Measurements from ENCODE around the gene UROC1.

Gene UROC1

DNA sequence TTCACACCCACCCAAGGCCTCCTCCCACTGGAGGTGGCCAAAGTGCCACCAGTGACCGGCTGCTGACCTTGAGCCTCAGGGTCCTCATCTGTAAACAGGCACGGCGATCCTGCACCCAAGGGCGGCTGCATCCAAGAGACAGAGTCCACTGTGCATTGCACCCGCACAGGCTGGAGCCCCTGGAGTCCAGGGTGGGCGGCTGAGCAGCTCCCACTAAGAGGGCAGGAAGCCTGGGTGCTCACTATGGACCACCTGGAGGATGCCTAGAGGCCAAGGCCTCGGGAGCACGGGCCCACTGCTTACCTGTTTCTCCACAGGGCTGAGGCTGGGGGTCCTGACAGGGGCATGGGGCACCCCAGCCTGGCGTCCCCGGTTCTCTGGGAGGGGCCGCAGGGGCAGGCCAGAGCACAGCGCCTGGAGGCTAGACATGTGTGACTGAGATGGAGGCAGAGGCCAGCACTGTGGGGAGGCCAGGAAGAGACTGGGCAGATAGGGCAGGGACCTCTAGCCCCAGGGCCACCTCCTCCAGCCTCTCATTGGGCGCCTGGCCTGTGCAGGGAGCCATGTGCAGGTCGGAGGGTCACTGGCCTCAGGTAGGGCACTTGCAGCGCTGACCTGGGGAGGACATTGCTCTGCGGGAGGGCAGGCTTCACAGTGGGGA, at the start of gene UROC1:
Gene UROC1, minus strand, starts transcription at position 483 of the 661 bp plus-strand sequence. Its CDS starts 54 bp downstream, at position 429.
- no peak for FAIRE-seq
- TF ChIP-seq, protein P1, sequence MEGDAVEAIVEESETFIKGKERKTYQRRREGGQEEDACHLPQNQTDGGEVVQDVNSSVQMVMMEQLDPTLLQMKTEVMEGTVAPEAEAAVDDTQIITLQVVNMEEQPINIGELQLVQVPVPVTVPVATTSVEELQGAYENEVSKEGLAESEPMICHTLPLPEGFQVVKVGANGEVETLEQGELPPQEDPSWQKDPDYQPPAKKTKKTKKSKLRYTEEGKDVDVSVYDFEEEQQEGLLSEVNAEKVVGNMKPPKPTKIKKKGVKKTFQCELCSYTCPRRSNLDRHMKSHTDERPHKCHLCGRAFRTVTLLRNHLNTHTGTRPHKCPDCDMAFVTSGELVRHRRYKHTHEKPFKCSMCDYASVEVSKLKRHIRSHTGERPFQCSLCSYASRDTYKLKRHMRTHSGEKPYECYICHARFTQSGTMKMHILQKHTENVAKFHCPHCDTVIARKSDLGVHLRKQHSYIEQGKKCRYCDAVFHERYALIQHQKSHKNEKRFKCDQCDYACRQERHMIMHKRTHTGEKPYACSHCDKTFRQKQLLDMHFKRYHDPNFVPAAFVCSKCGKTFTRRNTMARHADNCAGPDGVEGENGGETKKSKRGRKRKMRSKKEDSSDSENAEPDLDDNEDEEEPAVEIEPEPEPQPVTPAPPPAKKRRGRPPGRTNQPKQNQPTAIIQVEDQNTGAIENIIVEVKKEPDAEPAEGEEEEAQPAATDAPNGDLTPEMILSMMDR (IDR thresholded peaks at IDR 0.05; ENCODE audit: insufficient read depth, missing control alignments) = no peak
- DNase-seq (ENCODE audit: insufficient read length, low spot score) = no peak

DNA sequence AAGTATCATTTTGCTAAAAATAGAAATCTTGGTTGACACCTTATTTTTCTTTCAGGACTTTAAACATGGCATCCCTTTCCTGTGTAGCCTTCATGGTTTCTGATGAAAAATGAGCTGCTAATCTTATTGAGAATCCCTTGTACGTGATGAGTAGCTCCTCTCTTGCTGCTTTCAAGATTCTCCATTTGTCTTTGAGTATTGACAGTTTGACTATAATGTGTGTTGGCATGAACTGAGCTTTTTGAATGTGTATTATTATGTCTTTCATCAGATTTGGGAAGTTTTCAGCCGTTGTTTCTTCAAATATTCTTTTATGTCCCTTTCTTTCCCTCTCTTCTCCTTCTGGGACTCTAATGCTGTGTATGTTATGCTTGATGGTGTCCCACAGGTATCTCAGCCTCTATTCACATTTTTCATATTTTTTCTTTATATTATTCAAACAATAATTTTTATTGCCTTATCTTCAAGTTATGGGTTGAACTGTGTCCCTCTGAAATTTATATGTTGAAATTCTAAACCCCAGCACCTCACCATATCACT, 45.2 kb upstream of the UROC1 start:
- DNase-seq (ENCODE audit: insufficient read length, low spot score) (no peak), FAIRE-seq (no peak)
- TF ChIP-seq, protein P1 (IDR thresholded peaks at IDR 0.05; ENCODE audit: insufficient read depth, missing control alignments) = no peak

DNA sequence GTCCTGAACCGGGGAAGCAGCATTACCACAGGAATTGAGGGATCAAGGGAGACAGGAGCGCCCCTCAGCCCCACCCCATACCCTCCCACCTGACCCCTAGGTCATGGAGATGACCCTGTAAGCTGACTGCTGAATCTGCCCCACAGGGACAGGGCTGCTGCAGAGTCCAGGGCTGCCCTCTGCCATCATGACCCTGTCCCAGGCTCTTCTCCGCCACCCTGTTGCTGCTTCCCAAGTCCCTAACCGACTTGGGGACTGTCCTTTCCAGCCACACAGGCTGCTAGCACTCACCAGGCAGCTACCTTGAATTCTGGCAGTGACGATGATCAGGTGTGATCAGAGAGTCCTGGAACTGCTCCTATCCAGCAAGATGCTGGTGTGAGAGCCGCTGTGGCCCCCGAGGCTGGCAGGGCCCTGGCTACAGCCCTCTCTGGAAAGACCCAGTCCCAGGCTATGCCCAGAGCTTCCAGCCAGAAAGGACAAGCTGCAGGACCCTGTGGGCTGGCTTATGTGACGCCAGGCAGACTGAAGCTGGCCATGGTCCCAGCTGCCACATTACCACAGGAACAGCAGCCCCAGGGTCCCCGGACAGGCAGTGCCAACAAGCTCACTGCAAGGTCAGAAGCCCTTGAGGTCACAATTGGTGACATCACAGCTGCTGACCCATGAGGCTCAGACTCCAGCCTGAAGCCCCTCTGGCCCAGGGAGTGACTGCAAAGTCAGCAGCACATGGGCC, 40.9 kb upstream of the UROC1 start, which contains the start of gene C3orf22:
Gene C3orf22, minus strand, starts transcription at position 597 of the 736 bp plus-strand sequence. CDS start 5,542 bp downstream, outside the sequence.
- TF ChIP-seq, protein P1 (IDR thresholded peaks at IDR 0.05; ENCODE audit: insufficient read depth, missing control alignments) = no peak
- FAIRE-seq = no peak
- DNase-seq (ENCODE audit: insufficient read length, low spot score) = no peak

DNA sequence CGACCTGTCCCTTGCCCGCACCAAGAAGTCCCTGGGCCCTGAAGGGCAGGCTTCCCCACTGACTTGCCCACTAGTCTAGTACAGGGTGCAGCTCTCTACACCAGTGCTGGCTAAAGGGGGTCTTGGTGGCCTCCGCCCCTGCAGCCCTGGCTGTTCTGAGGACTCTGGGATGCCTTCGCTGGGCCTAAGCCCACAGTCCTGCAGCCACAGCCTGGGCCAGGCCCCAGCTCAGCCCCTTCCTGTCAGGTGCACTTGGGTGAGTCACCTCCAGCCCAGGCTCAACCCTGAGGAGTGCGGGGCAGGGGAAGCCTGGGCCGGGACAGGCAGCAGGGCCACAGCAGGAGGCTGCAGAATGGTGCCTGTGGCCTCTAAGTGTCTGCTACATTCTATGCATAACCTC, 40.2 kb upstream of the UROC1 start:
- TF ChIP-seq, protein P1 (IDR thresholded peaks at IDR 0.05; ENCODE audit: insufficient read depth, missing control alignments) = no peak
- DNase-seq (ENCODE audit: insufficient read length, low spot score) = no peak
- no peak for FAIRE-seq

DNA sequence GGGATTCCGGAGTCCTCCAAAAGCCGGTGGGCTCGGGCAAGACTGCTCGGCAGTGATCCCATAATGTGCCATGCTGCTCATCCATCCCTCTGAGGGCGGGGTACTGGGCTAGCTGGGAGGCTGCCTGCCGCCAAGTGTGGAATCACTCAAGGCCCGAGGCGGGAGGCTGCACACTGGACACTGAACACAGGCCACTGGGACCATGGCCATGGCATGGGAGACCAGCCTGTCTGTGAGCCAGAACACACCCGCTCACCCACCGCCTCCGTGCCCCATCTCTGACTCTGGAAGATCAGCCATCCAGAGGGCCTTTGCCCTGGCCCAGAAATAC, 39.8 kb upstream of the UROC1 start:
- TF ChIP-seq, protein P1 (IDR thresholded peaks at IDR 0.05; ENCODE audit: insufficient read depth, missing control alignments) = no peak
- FAIRE-seq (no peak), DNase-seq (ENCODE audit: insufficient read length, low spot score) (no peak)

DNA sequence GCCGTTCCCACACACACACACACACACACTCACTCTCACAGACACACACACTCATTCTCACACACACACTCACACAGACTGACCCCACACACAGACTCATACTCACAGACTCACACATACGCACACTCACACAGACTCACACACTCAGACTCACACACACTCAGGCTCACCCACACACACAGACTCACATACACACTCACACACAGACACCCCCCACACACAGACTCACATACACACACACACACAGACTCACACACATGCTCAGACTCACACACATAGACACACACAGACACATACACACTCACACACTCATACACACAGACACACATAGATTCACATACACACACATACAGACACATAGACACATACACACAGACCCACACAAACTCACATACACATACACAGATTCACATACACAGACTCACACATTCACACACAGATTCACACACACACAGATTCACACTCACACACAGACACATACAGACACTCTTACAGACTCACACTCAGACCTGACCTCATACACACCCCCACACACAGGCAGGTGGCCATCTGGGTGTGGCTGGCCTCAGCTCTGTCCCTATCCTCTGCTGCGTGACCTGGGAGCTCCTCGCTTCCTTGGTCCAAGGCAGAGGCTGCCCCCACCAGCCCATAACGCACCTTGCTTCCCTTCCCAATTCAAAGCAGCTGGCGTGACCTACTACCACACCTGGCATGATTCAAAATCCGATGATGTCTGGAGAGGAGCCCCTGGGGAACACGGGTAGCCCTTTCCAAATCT, 39.3 kb upstream of the UROC1 start:
- no peak for FAIRE-seq
- TF ChIP-seq, protein P1 (IDR thresholded peaks at IDR 0.05; ENCODE audit: insufficient read depth, missing control alignments) = no peak

More for the DNA sequence above, 39.3 kb upstream of the UROC1 start:
- no peak for DNase-seq (ENCODE audit: insufficient read length, low spot score)

Data from D721Med (cell line).